GDM1 (cell line): ENCODE measurements around the gene KAZALD1.

Source experiments
- DNase-seq: peaks from one replicate; lab custom pipeline; 2025; lab: John Stamatoyannopoulos, UW

KAZALD1 gene

DNA sequence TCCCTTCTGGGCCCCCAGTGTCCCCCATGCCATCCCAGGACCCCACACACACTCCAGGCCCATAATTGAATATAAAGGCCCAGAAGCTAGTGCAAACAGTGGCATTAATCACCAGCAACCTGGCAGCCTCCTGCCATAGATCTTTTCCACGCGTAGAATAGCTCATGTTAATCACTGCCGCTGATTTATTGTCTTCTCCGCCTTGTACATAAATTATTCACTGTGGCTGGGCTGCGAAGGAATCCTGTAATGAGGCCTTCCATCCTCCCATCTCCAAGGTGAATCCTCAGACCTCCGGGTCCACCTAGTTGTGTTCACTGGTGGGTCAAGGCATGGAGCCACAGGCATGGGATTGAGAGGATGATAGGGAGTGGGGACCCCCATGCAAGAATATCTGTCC lies 33.2 kb downstream of the KAZALD1 start:
- no peak for DNase-seq

DNA sequence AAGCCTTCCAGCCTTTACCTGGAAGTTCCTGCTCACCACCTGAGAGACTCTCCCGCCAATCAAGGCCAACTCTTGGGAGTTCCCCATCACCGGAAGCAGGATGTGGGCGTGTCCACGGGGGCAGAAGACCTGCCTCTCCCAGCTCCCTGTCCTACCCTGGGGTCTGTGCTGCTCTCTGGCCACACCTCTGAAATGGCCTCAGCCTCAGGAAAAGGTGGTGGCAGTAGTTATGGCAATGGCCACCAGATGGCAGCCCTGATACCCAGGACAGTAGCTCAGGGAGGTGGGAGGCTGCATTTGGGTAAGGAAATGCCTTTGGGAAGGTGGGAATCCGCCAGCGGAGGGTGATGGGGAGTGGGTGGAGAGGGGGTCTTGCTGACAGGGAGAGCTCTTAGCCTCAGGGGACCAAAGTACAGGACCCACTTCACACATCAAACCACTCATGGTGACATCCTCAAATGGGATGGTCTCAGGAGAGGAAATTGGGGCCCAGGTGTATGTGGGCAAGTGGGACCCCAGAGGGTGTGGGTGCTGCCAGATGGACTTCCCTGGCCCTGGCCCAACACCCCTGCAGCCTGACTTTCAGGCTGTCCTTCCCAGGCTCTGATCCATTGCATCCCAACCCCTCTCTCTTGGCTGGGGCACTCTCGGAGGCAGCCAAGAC lies 33.9 kb downstream of the KAZALD1 start:
- peak; percentile 62 for DNase-seq

DNA sequence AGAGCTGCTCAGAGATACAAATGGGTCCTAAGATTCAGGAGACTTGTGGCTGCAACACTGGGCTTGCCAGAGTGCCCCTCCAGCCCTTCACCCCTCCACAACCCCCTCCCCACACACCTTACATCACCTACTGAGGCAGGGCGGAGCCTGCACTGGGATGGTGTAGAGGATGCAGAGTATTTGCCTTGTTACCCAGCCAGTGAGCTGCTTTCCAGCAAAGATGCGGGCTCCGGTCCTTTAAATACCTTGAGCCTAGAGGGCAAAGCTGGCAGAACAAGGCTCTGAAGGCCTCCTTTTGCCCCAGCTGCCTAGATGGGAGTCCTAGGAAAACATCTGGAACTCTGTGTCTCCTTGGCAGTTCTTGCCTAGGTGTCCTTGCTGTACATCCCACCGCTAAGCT lies 34.6 kb downstream of the KAZALD1 start:
- DNase-seq = no peak

DNA sequence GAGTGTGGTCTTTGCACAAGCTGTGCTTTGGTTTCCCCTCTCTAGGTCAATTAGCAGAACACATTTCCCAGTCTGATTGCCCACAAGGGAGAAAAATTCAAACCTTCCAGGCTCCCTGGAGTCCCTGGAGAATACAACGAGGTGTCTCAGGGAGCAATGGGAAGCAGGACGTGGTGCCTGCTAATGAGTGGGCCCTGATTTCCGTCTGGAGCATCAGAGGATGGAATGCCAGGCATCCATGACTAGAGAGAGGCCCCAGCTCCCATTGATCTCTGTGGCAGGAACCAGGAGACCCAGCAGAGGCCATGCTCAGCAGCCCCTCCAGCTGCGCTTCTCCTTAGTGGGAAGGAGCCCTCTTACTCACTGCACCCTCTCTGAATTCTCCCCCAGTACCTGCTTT lies 36.1 kb downstream of the KAZALD1 start:
- no peak for DNase-seq

DNA sequence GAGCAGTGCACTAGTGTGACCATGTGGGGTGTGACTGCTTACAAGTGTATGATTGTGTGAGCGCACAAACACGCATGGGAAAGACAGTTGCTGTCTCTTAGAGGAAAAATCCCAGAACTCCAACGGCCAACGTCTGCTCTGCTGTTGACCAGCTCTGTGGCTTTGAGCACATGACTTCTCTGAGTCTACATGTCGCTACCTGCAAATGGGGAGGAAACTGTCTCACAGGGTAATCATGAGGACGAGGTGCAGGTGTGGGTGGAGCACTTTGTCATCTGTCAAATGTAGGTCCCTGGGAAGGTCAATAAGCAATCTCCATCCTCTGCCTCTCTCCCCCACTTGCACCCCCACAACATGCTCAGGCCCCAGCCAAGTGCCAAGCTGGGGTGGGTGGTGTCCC lies 38.1 kb downstream of the KAZALD1 start:
- no peak for DNase-seq

DNA sequence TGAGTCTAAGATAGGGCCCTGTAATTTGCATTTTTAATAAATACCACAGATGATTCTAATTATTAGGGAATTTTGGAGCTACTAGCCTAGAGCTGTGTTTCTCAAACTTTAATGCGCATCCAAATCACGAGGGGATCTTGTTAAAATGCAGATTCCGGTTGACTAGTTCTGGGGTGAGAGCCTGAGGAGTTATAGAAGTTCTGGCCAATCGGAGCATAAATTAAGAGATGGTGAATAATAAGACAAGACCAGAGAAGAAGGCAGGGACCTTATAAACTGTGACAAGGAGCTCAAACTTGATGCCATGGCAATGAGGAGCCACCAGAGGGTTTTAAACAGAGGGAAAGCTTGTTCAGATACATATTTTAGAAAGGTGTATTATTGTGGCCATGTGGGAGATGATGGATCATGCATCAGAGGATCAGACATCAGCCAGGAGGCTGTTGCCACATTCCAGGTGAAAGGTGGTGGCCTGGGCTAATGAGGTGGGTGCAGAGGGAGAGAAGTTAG lies 39.6 kb downstream of the KAZALD1 start:
- DNase-seq = no peak

DNA sequence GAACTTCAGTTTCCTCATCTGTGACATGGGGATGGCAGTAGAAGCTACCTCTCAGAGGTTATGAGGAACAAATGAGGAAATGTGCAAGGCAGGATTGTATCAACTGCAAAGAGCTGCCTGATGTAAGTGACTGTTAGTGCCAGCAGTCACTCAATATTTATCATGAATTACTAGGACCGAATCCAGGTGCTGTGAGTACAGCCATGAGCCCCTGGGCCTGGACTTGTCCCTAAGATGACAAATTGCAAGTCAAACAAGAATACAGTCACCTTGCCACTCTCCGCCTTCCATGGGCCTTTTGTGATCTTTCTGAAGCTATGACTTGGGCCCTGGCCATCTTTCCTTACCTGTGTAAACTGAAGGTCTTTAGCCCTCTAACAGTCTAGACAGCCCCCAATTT lies 41.6 kb downstream of the KAZALD1 start:
- no peak for DNase-seq

DNA sequence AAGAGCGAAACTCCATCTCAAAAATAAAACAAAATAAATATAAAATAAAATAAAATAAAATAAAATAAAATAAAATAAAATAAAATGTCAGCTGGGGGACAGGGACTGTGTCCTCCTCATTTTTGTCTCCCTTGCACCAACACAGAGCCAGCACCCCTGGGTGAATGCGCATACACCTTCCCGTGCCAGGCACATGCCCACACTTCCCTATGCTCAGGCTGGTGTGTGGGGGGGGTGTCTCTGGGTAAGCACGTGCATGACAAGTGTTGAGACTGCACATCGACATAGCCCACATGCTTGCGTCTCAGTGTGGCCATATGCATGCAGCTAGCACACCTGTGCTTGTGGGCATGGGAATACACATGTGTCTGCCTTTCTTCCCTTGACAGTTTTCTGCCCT lies 44.6 kb downstream of the KAZALD1 start:
- no peak for DNase-seq

DNA sequence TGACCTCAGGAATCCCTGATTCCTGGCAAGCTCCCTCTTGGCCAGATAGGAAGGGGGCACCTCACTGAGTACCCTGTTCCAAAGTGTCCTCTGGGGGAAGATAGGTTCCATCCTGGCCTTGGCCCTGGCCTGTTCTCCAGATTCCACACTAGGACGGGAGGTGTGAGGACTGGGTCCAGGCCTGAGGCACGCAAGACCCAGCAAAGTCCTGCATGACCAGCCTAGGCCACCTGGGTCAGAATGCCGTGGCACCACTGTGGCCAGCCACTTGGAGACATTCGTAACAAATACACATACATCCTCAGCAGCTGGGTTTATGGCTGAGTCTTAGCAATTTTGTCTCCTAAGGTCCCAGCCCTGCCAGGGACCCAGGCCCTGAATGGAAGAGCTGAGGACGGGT lies 46.0 kb downstream of the KAZALD1 start:
- DNase-seq = no peak

DNA sequence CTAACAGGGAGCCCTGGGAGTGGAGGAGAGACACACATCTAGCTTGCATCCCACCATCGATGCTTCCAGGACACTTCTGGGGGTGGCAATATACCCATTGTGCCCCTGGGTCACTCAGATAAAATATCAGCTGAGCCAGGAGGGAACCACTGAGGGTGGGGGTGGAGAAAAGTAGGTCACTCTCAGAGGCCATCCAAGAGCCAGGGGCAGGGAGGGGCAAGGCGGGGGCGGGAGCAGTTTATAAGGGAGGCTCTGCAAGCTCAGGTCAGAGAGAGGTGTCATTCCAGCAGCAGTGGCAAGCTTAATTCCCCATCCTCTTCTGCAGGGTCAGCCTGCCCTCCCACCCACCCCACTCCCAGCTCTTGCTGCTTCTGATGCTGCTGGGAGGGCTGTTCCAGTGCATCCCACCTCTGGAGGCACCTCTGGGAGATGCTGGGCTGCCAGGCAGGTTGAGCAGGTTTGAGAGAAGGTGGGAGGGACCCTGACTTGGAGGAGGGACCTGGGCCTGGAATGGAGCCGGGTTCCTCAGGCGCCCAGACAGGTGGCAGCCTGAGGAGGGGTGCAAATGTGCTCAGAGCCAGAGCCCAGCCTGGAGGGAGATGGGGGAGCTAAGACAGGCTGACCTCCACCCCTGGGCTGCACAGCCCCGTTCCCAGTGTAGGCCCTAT lies 49.2 kb downstream of the KAZALD1 start:
- DNase-seq = no peak

DNA sequence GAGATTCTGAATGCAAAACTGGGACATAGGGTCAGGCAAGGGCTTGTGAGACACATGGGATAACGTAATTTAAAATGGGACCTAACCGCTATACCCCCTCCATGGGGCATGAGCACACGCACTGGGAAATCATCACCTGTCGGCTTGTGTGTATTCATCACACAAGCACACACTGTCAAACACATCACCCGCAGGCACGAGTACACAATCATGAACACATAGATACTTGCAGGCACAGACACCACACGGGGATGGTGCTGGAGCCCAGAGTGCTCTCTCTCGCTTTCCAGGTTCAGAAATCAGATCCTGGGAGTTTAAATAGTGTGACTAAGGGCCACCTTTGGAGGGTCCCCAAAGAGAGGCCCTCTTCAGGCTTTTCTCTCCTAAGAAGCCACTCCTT lies 49.8 kb downstream of the KAZALD1 start:
- no peak for DNase-seq

DNA sequence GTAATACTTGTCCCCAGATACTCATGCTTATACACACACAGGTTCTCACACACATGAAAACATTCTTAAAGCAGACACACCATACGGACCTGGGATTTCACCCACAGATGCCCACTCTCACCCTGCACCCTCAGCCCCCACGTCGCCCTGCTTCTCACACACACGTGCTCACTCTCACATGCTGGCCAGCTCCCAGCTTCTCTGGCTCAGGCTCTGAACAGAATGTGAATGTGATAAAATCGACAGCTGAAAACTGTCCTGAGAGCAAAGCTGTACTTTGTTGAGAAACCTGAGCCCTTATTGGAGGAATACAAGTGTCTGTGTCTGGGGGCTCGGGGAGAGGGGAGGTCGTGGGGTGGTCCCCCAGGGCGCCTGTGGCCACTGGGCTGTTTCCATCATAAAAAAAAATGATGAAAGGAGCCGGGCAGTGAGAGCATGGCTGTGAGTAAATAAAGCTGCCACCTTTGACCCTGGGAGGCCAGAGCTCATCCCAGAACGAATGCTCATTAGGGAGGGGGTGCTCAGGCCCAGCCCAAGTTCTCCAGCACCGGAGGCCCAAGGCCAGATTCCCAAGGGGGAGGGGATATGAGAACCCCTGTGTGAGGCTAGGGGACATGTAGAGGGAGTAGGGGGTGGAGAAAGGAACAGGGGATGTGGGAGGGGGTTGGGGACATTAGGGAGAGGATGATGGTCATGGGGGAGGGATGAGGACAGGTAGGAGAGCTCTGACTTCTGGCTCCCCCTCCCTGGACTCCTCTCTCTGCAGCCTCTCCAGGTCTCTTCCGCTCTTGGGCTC lies 51.2 kb downstream of the KAZALD1 start:
- no peak for DNase-seq

DNA sequence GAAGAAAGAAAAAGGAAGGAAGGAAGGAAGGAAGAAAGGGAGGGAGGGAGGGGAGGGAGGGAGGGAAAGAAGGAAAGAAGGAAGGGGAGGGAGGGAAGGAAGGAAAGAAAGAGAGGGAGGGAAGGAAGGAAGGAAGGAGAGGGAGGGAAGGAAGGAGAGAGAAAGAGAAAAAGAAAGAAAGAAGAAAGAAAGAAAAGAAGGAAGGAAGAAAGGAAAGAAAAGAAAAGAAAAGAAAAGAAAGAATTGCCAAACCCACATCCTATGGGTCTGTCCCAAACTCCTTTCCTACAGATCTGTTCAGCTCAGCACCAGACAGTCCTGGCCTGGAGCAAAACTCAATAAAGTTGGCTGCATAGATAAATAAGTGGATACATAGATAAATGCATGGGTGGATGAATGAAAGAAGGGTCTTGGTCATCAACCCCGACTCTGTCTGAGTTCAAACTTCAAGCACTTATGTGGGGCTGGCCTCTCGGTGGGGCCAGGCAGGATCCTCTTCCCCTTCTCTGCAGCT lies 52.2 kb downstream of the KAZALD1 start:
- DNase-seq = no peak

DNA sequence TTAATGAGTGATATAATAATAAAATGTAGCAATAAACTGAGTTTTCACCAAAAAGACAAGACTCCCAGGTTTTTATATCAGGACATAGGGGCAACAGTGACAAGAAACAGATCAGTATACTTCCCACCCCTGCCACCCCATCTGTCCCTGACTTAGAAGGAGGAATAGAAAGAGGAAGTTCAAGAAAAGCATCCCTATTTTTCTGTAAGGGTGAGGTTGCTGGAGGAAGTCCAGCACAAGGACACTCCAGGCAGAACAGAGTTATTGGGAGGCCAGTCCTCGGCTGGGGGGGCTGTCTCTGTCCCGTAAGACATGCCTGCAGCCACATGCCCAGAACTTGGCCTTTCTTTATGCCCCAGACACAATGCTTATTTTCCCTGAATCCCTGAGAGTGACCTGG lies 52.9 kb downstream of the KAZALD1 start:
- no peak for DNase-seq
